GM19193 (cell line): ENCODE measurements around the gene NMRAL1.
A peak's percentile ranks its signal among the peaks of the same experiment; 100 is the strongest.

Source experiments
- POLR2A ChIP-seq: IDR thresholded peaks from 4 replicates; pipeline ENCODE4 v1.6.1; 2011; ENCODE audit not compliant: insufficient read depth, insufficient read length; ENCODE audit errors: extremely low read depth

The NMRAL1 gene

DNA sequence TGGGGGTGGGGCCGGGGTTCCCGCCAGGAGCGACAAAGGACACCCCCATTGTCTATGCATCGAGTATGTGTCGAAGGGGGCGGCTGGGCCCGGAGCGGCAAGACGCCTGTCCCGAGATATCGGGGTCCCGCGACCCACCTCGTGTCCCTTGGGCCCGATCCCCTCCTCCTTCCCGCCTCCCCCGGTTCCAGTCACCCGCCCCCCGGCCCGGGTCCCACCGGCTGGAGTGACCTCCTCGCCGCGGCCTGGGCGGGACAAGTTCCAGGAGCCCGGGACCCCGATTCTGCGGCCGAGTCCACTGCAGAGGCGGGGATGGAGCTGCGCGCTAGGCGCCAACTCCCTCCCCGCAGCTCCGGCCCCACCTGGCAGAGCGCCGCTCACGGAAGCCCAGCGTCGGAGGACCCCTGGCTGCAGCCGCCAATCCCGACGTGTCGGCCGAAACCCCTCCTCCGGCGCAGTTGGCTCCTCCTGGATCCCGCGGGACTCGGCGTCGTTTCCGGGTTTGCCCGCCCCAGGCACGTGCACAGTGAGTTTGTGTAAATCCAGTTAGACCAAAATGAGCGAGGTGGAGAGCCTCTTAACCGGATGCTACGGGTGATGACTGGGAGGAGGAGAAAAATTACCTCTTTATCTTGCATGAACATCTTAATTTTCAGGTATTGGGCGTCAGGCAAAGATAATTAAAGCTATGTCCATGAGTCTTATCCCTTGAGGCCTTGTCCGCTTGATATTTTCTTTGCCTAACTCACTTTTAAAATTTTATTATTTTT, at the start of gene NMRAL1:
Gene NMRAL1 (minus strand): TSS at position 434 of the 770 bp plus-strand sequence. CDS start 493 bp downstream, outside the sequence.
- peak; percentile 86 for TF ChIP-seq POLR2A

DNA sequence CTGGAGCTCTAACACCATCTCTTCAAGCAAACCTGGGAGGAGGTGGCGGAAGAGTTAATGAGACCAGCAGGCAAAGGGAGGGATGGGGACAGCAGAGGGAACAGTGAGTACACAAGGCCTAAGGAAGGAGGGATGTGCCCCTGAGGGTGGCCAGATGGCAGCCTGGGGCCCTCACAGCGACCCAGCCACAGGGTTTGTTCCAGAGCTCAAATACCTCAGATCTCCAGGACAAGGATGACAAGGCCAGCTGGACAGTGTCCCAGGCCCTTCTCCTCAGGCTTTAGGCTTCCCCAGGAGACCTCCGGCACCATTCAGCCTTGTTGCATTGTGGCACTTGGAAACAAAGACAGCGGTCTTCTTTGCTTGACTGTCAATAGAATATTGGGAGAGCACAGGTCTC, 49.3 kb upstream of the NMRAL1 start:
- TF ChIP-seq POLR2A = no peak

DNA sequence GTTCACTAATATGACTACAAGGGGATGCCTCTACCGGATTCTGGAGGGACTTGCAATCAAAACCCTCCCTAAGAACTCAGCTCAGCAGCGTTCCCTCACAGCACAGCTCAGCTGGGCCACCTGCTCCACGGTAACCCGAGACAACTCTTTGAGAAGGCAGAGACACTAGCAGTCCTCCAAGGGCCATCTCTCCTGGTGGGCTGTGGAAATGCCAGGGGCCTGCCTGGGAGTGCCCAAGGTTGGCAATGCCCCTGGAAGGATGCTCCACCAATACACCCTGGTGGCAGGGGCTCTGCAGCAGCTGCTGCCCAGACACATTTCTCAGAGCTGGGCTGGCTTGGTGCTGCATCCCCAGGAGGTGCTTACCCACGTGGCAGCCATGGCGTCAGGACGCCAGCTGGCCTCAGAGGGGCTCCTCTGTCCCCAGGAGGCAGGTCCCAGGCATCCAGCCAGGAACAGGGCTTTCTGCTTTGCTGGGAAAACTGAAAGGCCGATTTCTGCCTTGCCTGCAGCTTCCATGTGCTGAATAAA, 47.7 kb upstream of the NMRAL1 start:
- TF ChIP-seq POLR2A = no peak

DNA sequence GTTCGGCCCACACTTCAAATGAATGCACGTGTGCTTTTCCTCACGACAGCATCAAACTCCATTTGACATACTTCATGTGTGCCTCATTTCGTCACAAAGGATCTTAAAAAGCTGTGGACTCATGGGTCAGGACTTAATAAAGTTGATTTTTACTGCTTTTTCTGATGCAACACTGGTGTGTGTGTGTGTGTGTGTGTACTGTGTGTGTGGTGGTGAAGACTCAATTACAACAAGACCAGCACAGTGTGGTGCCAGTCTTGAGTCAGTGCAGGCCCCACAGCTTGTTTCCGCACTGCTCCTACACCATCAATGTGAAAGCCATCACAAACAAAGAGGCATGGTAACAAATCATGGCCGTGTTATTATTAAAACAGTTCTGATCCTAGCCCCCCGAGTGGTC, 46.5 kb upstream of the NMRAL1 start:
- no peak for TF ChIP-seq POLR2A

DNA sequence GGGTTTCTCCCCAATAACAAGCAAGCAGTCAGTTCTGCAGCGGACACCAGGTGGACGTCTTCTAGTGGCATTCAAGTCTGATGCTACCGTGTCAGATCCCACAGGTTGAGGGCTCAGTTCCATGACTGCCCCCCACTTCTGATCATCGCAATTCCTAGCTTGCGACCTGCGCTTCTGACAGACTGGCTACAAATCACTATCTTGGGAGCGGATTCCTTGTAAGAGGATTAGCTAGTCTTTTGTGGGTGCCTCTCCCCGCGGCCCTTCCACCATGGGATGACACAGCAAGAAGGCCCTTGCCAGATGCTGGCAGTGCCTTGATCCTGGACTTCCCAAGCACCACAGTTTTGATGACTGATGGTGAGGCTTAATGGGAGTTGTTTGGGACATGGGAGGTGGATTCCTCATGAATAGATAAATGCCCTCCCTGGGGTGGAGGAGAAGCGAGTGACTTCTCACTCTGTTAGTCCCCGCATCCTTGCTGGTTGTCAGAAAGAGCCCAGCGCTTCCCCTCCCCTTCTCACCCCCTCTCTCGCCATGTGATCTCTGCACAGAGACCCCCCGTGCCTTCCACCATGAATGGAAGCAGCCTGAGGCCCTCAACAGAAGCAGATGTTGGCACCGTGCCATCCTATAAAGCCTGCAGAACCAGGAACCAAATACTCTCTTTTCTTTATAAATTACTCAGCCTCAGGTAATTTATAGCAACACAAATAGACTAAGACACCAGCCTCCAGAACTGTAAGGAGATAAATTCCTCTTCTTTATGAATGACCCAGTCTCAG, 45.0 kb upstream of the NMRAL1 start:
- no peak for TF ChIP-seq POLR2A

DNA sequence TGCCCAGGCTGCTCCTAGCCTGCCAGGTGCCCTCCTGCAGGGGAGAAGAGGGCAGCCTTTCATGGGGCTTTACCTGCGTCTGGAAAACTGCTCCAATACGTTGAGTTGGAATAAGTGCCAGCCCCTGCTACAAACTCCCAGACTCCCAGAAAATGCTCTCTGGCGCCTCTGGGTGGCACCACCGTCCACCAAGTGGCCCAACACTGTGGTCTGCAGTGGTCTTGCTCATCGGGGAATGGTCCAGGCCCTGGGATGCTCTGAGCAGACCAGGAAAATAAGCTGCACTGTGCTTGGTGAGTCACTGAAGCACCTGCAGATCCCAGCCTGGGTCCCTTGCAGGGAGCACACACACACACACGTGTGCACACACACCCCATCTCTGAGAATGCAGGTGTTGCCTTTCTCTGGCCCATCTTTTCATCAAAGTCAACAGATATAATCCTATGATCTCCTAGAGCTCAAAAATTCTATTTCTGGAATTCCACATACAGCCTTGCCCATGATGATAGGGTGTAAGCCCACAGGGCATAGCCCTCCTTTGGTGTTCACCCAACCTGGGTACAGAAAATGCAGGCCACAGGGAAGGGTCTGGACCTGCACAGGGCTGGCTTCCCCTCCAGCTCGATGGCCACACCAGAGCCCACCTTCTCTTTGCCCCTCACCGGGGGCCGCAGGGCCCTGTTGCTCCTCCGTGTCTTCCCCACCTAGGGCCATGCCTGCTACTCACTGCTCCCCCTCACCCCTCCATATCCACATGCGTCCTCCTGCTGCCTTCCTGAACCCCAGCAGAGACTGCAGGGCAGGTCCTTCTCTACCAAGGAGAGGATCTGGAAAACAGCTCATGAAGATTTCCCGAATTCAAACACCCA, 43.6 kb upstream of the NMRAL1 start:
- TF ChIP-seq POLR2A = no peak

DNA sequence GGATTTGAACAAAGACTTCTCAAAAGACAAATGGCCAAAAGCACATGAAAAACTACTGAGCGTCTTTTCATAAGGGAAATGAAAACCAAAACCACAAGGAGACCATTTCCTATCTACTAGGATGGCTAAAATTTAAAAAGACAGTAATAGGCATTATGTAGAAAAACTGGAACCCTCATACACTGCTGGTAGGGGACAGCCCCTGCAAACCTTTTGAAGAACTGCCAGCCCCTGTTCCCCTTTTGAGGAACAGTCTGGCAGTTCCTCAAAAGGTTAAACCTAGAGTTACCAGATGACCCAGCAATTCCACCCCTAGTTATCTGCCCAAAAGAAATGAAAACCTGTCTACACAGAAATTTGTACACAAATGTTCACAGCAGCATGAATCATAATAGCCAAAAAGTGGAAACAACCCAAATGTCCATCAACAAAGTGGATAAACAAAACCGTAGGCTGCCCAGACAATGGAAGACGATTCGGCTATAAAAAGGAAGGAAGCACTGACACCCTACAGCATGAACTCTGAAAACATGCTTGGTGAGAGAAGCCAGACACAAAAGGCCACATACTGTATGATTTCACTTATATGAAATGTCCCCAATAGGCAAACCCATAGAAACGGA, 41.3 kb upstream of the NMRAL1 start:
- TF ChIP-seq POLR2A = no peak

DNA sequence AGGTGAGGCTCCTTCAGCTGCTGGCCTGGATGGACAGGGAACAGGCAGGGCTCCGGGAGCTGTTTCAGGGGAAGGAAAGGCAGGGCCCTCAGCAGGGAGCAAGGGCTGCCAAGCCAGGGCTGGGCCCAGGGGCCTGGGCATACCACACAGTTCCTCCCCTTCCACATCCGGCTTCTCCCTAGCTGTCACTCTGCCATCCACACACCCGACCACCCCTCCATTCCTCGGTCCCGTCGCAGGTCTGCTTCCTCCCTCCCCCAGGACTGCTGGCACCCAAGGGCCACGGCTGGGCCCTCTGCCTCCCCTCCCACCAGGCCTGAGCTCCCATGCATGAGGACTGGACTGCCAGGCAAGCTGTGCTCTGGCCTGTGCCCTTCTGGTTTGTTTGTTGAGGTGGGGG, 40.2 kb upstream of the NMRAL1 start:
- TF ChIP-seq POLR2A = no peak

DNA sequence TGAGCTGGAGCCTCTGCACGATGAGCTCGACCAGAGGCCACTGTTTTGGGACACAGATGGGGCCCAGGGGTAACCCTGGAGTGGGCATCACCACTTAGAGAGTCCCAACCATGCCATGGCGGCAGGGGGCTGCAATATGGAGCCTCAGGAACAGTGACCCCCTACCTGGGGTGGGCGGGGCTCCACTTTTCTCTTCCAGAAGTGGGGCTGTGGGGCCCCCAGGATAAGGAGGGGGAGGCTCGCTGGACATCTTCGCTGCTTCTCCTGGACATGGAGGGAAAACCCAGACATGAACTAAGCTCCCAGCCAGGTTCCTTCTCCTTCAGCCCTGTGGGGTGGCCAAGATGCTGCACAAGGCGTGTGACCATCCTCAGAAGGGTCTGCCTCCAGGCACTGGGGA, 39.5 kb upstream of the NMRAL1 start:
- no peak for TF ChIP-seq POLR2A

DNA sequence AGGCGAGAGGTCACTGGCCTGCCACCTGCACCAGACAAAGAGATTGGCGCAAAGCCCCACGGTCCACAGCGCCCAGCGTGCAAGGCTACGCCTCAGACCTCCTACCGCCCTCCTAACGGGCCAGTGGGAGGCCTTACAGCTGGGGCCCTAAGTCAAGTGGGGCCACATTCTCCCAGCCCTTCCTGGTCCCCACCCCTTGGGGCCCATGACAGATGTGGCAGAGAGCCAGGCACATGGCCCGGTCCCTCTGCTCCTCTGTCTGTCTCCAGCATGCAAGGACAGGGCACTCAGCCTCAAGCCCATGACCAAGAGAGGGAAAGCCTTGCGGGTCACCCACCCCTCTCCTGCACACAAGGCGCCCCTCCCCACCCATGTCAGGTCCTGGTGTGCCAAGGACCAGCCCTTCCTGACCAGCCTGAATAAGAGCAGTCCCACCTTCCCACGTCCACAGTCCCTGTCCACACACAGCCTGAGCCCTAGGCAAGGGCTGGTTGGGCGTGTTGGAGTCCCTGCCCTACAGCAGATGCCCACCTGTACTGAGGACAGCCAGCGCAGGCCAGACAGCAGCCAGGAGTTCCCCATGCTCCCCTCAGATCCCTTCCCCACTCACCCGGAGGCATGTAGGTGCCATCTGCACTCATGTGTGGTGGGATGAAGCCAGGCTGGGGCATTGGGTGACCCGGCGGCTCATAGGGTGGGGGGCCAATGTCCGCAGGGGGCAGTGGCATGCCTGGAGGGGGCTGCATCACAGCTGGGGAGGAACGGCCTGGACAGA, 38.8 kb upstream of the NMRAL1 start:
- no peak for TF ChIP-seq POLR2A

DNA sequence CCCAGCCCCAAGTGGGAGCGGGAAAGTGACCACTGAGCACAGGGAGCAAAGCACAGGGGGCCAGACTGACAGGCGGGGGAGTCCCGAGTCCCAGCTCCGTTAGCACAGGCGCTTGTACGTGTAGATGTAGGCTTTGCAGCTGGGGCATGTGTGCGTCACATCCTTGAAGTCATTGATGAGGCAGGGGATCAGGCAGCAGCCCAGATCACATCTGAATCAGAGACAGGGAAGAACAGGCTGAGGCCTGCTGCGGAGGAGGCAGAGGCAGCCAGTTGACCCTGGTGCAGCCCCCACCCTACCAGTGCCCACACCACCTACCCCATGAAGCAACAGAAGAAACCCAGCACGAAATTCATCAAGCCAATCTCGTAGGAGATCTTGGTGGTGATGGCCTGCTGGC, 38.0 kb upstream of the NMRAL1 start:
- TF ChIP-seq POLR2A = no peak

DNA sequence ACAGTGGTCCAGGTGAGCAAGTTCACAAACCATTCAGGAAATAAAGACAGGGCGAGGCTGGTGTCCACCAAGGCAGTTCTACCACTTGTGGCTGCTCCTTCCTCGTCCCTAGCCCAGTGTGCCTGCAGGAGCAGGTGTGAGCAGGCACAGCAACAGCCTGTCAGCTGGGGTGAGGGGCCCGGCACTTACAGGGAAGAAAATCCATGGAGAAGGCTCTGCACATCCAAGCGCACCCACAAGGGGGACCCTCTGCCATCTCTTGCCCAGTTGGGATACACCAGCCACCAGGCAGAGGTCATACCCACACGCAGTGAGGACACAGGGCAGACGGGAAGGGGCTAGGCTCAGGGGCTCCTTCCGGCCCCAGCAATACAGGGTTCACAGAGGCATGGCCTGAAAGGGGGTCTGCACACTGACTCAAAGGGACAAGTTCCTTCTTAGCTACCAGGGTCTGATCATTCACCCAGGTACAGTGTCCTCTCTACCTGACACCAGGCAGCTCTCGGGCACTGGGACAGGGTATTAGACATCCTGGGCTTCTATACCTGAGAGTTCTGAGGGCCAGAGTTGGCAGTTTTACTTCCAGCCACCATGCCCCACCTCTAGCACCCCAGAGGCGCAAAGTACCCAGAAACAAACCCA, 37.1 kb upstream of the NMRAL1 start:
- no peak for TF ChIP-seq POLR2A

DNA sequence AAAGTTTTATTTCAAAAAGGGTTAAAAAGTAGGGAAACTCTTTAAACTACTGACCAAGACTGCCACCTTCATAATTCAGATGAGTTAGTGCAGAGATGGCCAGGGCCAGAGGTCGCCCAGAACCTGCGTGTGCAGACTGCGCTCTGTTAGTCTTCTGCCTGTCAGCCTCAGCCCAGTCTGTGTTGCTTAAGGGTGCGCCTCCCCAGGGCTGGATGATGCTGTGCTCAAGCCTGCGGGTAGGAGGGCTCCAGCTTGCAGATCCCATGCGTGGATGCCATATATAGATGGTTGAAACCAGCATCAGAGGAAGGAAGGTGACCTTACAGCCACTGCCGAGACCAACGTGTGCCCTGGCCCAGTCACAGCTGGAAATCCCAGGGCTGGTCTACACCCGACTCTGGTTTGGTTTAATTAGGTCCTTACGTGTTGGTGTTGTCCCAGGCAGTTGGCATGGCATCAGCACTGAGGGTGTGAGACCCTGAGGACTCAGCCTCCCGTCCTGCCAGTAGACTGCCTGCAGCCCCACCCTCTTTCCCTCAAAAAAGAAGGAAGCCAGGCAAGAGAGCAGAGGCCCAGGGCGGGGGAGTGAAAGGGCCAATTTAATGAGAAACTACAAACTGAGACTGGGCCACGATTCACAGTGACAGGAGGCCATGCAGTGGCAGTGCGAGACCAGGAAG, 36.5 kb upstream of the NMRAL1 start:
- TF ChIP-seq POLR2A = no peak
